RWPE1 (cell line): ENCODE measurements around the gene ADAT3.

Source experiments
- CTCF ChIA-PET: fragments of 350-600 bp; sonication (Branson Sonifier 250); formaldehyde crosslinking; extraction: SDS; loops from one replicate; lab custom pipeline; 2021; lab: Yijun Ruan, JAX
- POLR2A ChIA-PET: fragments of 400-600 bp; formaldehyde crosslinking; extraction: SDS; loops from one replicate; lab custom pipeline; 2020; ENCODE audit warnings: antibody characterized with exemption; ENCODE audit not compliant: low non-redundant PET; lab: Yijun Ruan, JAX
- DNase-seq: peaks from one replicate; pipeline ENCODE4 v3.0.0; 2012; ENCODE audit warnings: low spot score
- H3K27ac ChIP-seq: fragments of 450-650 bp; 2 replicates; pipeline ENCODE4 v1.5.1; 2017
- CTCF ChIP-seq: fragments of 450-650 bp; conservative IDR thresholded peaks from 2 replicates; pipeline ENCODE4 v1.5.1; 2017; ENCODE audit warnings: low read depth, mild to moderate bottlenecking

Gene ADAT3

DNA sequence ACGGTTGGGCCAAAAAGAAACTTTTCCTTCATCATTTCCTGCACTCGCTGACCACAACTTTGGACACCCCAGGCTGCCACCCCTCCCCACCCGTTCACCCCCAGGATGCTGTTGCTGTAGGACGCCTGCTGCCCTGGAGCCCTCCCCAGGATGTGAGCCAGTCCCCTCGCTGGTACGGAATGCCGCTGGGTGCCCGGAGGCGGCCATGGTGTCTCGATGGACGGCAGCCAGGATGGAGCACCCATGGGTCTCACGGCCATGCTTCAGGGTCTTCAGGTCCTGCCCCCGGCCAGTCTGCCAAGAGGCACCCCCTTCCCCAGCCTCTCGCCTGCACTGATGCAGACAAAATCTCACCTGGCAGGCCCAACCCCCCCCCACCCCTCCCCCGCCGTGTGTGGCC lies 20.3 kb downstream of the ADAT3 start:
- ChIA-PET POLR2A (no interaction called here), CTCF (no interaction called here)
- no peak for DNase-seq
- TF ChIP-seq CTCF = no peak
- H3K27ac ChIP-seq = peak overlapping the region; percentile 20; the same call in 1 of the 2 replicates

DNA sequence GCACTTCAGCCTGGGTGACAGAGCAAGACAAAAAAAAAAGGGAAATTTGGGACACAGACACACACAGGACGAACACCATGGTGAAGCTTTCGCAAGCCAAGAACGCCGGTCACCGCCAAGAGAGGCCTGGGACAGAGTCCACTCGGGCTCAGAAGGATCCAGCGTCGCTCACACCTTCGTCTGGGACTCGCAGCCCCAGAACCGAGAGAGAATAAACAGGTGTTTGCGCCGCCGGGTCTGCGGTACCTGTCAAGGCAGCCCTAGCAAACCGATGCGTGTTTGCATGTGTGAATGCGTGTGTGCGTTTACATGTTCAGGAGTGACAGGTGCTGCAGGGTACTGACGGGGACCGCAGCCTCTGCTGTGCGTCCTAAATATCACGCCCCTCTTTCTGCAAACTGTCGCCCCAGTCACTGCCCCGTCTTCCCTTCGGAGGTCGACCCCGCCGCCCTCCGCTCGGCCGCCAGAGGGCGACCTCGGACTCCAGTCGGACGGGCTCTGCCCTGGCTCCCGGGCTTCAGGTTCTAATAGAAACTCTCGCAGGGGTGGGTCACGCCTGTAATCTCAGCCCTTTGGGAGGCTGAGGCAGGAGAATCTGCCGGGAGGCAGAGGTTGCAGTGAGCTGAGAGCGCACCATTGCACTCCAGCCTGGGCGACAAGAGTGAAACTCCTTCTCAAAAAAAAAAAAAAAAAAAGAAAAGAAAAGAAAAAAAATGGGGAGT lies 24.0 kb downstream of the ADAT3 start:
- H3K27ac ChIP-seq = peak overlapping the region; percentile 18; the same call in 1 of the 2 replicates
- CTCF ChIA-PET = interaction anchor here (0.6 to 1.4 kb wide), 15 partner anchors 12 to 284 kb away, joined by 3 to 8 read pairs (median 3); no protein-coding TSS in a partner anchor

DNA sequence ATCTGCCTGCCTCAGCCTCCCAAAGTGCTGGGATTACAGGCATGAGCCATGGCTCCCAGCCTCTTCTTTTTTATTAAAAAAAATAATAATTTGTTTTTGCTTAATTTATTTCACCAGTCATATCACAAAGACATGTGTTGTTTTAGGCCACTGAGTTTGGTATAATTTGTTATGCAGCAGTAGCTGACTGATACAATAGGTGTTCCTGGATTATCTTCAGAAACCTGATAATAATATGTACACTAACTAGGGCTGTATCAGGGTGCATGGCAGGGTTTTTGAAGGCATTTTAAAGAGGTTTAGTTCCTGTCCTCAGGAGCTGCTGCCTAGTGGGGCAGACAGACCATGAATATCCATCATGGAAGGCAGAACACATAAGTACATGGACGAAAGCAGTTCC lies 26.2 kb downstream of the ADAT3 start:
- no peak overlapping the region for H3K27ac ChIP-seq
- DNase-seq = no peak
- TF ChIP-seq CTCF = no peak
- POLR2A ChIA-PET = no interaction called here
- CTCF ChIA-PET = no interaction called here

More for the DNA sequence above, 24.0 kb downstream of the ADAT3 start:
- DNase-seq = peak; percentile 80
- POLR2A ChIA-PET = no interaction called here
- peak; percentile 91 for TF ChIP-seq CTCF

DNA sequence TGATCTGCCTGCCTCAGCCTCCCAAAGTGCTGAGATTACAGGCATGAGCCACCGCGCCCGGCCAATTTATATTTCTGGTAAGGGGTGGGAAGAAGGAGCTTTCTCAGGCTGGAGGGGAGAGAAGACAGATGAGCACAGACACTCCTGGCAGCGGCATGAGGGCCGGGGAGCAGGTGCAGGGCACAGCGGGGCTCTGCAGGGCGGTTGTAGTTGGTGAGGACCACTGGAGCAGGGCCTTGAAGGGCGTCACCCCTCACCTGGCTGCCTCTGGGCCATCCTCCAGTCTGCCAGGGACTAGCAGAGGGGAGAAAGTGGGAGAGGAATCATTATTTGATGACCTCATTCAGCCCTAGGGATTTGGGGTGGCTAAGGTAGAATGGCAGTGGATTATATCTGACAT lies 27.2 kb downstream of the ADAT3 start:
- DNase-seq = no peak
- CTCF ChIA-PET = no interaction called here
- no peak for TF ChIP-seq CTCF
- POLR2A ChIA-PET = no interaction called here
- H3K27ac ChIP-seq = no peak overlapping the region

DNA sequence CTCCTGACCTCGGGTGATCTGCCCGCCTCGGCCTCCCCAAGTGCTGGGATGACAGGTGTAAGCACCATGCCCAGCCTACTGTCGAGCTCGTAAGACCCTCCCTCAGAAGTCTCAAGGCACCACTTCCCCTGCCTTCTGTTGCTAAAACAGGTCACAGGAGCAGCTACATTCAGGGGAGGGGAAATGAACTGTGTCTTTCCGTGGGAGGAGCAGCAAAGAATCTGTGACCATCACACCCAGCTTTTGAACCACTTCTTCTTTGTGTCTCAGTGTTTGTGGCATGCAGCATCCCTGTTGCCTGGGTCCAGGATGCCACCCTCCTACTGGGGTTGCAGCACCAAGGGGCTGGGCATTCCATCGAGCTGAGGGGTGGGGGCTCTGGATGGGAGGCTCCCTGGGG lies 28.0 kb downstream of the ADAT3 start:
- H3K27ac ChIP-seq = no peak overlapping the region
- no peak for DNase-seq
- ChIA-PET POLR2A (no interaction called here), CTCF (interaction anchor here (0.5 kb wide), 1 partner anchor 12 kb away, joined by 5 read pairs; no protein-coding TSS in a partner anchor)
- no peak for TF ChIP-seq CTCF

- no peak for TF ChIP-seq CTCF
- POLR2A ChIA-PET = no interaction called here
- CTCF ChIA-PET = no interaction called here
- H3K27ac ChIP-seq = no peak overlapping the region
- no peak for DNase-seq
Observed at GRCh38 chr19:1933942-1934341, 28.7 kb downstream of the ADAT3 start.
